NCI-H2171 (cell line): ENCODE results near the gene HNRNPD.
"Not testable (repeated sequence)": the region's sequence is repeated elsewhere in the genome, so short reads cannot be mapped to it uniquely, and the experiment has no call there.

Source experiments
- DNase-seq: peaks from one replicate; lab custom pipeline; 2025; lab: John Stamatoyannopoulos, UW

The HNRNPD gene

DNA sequence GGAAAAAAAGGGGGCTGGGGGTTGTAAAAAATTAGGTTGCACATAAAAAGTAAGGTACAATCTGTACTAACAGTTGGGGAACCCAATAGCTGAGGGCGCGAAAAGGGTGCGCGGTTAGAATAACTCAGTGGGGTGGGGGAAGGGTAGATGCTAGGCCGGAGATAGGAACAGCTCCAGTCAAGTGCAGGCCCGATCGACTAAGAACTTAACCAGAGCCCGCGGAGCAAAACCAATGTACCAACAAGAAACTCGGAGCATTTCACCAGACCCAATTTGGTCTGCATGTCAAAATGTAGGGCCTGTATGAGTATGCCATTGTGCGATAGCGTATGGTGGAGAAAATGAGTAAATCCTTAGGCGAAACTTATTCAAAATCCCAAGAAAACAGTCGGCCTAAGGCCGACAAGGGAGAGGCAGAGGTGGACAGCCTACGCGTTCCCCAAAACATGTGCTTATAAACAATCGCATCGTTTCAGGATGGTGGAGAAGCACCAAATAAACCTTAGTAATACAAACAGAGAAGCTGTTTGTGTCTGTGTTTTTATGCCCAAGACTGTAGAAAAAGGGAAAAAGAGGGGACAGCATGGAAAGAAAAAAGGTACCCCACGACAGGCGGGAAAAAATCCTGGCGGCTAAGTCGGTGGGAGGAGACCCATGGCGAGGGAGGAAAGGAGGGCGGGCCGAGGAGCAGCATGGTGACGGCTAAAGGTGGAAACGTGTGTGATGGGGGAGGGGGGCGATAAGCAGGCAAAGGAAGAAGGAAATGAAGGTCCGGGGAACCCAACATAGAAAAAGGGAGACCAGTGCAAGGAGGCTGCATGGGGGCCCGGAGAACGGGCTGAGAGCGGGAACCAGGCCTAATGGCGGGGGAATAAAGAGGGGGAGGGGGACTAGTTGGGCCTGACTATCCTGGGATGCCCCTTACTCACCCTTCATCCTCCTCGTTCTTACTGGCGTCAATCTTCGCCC is 990 bp downstream of the HNRNPD start:
- DNase-seq = peak; percentile 52

DNA sequence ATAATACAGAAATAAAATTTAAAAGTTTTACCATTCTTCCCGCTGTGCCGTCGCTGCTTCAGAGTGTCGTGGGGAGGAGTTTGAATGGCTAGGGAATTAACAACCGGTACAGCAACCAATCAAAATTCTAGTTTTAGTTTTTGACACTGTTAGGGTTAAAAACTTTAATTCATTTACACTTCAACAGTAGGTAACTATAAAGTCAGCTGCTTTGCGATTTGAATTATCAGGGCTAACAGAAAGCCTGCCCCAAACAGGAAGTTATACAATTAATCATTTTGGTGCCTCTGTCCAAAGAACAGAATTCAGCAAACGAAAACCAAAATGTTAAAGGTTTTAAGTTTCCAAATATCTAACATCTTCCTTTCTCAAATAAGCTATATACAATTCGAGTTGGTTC is 2.3 kb downstream of the HNRNPD start:
- DNase-seq = no peak

DNA sequence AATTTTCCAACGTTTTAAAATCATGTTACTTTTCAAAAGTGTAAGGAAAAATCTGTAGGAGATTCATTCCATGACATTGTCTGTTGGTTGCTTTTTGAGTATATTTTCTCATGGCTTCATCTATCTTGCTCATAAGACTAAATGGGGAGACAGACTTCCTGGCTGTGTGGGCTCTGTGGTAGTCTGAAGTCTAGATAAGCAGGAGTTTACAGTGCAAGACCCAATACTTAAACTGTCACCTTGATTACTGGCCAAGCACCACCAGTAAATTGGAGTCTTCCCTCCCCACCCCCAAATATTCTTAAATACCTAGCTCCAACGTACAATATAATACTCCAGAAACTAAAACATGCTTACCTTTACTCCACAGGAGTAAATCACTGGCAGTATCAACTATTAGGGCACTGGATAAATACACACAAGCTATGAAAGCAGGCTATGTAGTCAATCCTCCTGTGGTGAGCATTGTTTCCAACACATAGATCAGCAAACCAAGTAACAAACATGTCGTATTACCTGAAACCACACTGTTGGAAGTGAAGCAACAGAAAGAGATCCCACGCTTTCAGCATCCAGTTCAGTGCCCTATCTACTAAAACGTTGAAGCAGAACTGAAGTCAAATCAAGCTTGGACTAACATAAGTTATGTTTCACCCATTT is 6.2 kb downstream of the HNRNPD start:
- no peak for DNase-seq

DNA sequence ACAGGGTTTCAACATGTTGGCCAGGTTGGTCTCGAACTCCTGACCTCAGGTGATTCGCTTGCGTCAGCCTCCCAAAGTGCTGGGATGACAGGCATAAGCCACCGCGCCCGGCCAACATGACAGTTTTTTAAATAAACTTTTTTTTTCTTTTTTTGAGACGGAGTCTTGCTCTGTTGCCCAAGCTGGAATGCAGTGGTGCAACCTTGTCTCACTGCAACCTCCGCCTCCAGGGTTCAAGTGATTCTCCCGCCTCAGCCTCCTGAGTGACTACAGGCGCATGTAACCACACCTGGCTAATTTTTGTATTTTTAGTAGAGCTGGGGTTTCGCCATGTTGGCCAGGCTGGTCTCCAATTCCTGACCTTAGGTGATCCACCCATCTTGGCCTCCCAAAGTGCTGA is 7.4 kb downstream of the HNRNPD start:
- DNase-seq = not testable (repeated sequence)

DNA sequence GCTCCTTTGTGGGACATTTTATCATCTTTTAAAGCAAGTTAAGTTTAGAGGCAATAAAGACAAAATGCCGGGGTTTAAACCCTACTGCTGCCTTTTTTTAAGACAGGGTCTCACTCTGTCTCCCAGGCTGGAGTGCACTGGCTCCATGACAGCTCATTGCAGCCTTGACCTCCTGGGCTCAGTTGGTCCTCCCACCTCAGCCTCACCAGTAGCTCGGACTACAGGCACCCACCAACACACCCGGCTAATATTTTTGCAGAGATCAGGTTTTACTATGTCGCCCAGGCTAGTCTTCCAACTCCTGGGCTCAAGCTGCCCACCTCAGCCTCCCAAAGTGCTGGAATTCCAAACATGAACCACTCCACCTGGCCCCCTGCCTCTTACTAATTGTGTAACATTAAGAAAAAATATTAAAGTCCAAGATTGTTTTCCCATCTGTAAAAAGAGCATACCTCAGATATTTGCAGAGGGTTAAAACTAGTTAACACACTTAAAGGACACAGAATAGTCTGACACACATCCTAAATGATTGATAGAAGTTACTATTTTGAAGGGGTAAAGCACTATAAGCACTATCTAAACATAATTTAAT is 9.8 kb downstream of the HNRNPD start:
- DNase-seq = no peak

DNA sequence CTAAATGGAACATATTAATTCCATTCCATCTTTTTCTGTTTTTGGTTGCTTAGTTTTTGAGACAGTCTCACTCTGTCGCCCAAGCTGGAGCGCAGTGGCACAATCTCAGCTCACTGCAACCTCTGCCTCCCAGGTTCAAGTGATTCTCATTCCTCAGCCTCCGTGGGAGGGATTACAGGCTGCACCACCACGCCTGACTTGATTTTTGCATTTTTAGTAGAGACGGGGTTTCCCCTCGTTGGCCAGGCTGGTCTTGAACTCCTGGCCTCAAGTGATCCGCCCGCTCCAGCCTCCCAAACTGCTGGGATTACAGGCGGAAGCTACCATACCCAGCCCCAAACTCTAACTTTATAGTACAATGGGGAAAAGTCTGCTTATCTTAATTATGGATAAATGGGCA is 11.2 kb downstream of the HNRNPD start:
- DNase-seq = no peak

DNA sequence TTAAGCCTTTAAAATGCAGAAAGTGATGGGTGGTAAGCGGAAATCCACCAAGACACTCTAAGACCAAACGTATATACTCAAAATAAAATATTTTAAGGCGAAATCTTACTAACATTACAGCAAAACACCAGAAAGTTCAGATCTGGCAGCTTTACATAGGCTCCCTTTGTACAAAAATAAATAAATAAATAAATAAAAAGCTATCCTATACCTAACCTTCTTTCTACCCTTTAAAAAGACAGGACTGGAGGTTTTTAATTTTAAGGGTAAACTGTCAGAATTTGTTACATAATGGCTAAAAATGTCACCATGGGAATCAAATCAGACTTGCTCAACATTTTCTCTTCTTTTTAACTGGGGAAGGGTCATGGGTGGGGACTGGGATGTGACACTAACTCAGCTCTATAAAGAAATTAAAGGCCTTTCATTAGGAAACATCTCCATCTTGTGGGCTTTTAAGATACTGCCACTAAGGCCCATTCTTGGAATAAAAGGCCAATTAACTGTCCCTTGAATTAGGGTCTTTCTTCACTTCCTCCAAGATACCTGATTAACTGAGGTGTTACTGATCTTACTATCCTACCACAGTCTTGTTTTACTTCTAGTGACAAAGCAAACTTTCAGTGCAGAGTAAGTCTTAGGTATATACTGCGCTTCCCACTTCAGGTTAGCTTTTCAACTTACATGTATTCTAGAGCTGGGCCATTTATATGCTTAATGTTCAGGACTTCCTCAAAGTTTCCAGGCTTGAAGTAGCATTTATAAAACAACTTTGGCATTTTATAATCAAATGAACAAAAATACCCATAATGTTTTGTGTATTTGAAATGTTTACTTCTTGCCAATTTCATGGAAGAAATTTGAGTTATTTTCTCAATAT is 13.3 kb downstream of the HNRNPD start:
- DNase-seq = no peak

DNA sequence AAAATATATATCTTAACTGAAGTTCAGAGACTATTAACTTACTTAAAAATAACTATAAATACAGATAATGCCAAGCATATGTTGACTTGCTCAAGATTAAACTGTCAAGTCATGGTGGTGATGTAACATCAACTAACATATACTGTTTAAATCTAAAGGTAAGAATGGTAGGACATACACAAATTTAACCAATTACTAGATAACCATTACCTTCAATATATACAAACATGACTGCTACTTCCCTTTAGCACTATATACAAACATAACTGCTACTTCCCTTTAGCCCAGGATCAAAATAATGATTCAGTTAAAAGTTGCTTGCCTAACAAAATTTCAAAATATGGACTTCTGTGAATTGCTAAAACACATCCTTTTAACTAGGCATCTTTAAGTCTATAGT is 14.9 kb downstream of the HNRNPD start:
- no peak for DNase-seq

DNA sequence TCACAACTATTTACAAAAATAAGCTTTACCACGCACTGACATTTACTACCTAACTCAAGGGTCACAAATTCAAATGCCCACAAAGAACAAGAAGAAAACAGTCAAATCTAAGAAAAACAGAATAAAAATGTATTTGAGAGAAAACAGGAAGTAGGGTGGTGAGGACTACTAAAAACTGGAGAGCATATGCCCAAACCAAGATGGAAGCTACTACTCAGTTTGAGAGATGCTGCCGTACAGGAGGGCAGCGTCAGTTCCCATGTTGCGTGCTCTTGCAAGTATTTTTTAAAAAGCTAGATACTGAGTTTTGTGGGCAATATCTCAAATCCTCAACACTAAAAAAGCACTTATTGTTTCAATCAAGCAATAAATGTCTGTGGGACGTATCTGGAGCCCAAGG is 16.2 kb downstream of the HNRNPD start:
- DNase-seq = no peak

DNA sequence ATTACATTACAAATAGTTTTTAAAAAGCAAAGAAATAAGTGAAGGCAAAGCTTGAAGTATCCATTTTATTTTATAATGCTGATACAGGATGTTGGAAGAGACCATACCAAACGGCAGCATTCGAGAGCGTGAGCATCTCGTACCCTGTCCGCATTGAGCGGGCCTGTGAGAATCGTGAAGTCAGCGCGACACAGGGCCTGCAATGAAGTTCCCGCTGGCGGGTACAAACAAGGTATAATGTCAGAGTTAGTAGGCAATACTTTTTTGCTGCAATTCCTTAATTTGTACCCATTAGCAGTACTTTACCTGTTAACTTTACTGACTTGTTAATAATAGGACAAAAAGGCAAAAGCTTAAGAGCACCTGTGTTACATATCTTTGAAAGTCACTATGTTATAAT is 19.0 kb downstream of the HNRNPD start:
- DNase-seq = no peak

DNA sequence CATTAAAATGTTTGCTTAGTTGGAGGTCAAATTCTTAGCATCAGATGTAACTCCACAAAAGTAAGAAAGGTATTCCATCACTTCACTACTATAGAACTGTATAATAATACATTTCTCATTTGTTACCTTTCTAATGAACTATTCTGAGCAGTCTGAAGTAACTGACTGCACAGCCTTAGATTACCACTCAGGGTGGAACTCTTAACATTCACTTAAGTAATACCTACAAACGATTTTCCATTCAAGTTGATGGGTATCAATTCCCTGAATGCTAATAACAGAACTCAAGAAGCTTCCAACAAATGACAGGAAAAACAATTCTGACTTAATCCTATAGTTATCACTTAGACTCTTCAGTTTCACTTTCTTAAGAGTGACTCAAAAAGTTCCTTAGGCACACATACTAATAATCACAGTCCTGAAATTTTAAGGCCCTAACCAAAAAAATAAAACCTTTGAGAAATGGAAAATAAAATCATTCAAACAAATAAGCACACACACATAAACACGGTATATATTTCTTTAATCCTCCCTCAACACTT is 20.9 kb downstream of the HNRNPD start:
- DNase-seq = no peak

DNA sequence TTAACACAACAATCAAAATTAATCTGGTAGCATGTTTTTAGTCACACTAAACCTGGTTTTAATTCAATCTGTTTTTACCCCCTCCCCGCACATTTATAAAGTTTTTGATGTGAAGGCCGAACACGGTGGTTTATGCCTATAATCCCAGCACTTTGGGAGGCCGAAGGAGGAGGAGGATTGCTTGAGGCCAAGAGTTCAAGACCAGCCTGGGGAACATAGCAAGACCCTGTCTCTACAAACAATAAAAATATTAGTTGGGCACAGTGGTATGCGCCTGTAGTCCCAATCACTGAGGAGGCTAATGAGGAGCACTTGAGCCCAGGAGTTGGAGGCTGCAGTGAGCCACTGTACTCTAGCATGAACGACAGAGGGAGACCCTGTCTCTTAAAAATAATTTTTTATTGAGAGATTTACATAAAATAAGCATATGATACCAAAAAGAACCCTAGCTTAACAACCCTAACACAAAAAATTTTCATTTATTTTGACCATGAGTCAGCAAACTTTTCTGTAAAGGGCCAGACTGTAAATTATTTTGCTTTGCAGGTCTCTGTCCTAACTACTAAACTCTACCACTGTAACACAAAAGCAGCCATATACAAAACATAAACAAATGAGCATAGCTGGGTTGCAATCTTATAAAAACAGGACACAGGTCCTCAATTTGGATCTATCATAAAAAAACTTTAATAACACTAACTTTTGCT is 21.5 kb downstream of the HNRNPD start:
- no peak for DNase-seq

DNA sequence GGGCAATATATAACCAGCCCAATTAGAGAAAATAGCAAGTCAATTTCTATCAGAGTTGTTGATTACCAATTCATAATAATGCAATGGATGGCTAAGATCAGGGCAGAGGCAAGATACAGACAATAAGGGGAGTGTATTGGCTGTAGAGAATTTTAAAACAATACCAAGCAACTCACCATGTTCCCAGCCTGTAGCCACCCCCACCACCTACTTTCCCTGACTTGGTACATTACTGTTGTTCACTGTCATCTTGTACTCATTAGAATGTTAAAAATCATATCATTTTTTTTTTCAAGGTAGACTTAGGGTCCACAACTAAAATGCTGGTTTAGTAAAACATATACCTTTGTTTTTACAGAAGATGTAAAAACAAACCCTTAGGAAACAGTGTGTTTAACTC is 27.7 kb downstream of the HNRNPD start:
- DNase-seq = no peak

DNA sequence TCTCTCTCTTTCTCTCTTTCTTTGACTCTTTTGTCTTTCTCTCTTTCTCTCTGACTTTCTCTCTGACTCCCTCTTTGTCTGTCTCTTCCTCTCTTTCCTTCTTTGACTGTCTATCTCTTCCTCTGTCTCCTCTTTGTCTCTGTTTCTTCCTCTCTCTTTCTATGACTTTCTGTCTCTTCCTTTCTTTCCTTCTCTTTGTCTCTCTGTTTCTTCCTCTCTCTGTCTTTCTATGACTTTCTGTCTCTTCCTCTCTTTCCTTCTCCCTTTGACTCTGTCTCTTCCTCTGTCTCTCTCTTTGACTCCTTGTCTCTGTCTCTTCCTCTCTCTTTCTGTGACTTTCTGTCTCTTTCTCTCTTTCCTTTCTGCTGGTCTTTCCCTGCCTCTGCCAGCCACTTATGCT is 38.7 kb downstream of the HNRNPD start:
- DNase-seq = no peak

DNA sequence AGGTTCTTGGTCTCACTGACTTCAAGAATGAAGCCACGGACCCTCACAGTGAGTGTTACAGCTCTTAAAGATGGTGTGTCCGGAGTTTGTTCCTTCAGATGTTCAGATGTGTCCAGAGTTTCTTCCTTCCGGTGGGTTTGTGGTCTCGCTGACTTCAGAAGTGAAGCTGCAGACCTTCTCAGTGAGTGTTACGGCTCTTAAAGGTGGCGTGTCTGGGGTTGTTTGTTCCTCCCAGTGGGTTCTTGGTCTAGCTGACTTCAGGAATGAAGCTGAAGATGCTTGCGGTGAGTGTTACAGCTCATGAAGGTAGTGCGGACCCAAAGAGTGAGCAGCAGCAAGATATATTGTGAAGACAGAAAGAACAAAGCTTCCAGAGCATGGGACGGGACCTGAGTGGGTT is 40.1 kb downstream of the HNRNPD start:
- not testable (repeated sequence) for DNase-seq

DNA sequence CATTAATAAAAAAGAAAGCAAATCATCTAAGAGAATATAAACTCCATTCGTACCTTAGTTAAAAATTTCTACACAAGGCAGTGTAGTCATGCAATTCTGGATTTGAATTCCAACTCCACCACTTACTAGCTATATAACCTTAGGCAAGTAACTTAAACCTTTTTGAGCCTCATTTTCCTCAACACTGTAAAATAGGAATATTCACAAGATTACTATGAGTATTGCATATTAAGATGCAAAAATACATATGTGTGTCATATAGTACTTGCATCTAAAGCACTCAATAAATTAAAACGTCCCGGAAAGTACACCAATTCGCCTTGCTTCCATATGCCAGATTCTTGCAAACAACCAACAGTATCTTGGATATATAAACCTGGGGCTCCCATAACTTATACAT is 42.0 kb downstream of the HNRNPD start:
- no peak for DNase-seq

DNA sequence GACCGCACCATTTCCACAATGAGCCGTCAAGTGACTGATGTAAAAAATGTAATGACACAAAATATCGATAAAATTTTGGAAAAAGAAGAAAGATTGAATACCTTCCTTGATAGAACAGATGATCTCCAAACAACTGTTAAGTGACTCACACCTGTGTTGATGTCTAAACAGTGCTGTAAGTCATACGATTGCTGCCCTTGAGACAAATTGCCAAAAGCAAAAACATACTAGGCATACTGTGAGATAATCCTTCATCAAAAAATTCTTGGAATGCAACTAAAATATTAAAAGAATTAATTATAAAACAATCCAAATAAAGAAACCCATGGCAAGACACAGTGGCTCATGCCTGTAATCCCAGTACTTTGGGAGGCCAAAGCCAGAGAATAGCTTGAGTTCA is 53.4 kb downstream of the HNRNPD start:
- no peak for DNase-seq

DNA sequence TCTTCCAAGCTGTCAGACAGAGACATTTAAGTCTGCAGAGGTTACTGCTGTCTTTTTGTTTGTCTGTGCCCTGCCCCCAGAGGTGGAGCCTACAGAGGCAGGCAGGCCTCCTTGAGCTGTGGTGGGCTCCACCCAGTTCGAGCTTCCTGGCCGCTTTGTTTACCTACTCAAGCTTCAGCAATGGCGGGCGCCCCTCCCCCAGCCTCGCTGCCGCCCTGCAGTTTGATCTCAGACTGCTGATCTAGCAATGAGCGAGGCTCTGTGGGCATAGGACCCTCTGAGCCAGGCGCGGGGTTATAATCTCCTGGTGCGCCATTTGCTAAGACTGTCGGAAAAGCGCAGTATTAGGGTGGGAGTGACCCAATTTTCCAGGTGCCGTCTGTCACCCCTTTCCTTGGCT is 70.7 kb downstream of the HNRNPD start:
- DNase-seq = not testable (repeated sequence)
